ENCODE results near the gene PRR9.
"Not testable (repeated sequence)": the region's sequence is repeated elsewhere in the genome, so short reads cannot be mapped to it uniquely, and the experiment has no call there.

PRR9 gene

DNA sequence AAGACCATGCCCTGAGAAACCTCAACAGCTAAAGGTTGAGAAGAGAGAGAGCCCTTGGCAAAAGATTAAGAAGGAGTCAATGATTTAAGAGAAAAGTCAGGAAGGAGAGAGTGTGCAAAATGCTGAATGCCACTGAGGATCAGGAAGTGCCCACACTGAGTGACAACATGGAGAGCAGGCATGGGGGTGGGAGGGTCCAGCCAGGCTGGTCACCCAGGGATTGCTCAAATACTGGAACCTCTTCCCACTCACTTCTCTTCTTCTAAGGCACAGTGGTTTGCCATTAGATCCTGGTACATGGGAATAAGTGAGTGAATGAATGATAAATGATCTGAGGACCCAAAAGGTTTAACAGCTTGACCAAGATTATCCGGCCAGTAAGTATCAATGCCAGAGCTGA lies 11.1 kb downstream of the PRR9 start:
- Histone ChIP-seq H3K9me3 (ENCODE audit: control insufficient read depth, insufficient read depth, low read depth, low read length) (no peaks in the 10 kb centered on the region), H3K4me1 (ENCODE audit: control insufficient read depth, insufficient read depth, low read length) (no peaks in the 10 kb centered on the region), H3K4me3 (ENCODE audit: low read depth, low read length) (no peak overlapping the region), H3K27ac (ENCODE audit: extremely low read depth, low read depth, low read length) (no peak overlapping the region), H3K36me3 (ENCODE audit: control insufficient read depth in 2 of 2, insufficient read depth in 1 of 2, low read length in 2 of 2) (no peaks in the 10 kb centered on the region)
- ChIA-PET POLR2A (no interaction called here), CTCF (interaction anchor here (0.6 to 3.7 kb wide), 21 partner anchors 9 to 583 kb away, joined by 3 to 24 read pairs (median 5); no protein-coding TSS in a partner anchor)
- TF ChIP-seq, protein P1, sequence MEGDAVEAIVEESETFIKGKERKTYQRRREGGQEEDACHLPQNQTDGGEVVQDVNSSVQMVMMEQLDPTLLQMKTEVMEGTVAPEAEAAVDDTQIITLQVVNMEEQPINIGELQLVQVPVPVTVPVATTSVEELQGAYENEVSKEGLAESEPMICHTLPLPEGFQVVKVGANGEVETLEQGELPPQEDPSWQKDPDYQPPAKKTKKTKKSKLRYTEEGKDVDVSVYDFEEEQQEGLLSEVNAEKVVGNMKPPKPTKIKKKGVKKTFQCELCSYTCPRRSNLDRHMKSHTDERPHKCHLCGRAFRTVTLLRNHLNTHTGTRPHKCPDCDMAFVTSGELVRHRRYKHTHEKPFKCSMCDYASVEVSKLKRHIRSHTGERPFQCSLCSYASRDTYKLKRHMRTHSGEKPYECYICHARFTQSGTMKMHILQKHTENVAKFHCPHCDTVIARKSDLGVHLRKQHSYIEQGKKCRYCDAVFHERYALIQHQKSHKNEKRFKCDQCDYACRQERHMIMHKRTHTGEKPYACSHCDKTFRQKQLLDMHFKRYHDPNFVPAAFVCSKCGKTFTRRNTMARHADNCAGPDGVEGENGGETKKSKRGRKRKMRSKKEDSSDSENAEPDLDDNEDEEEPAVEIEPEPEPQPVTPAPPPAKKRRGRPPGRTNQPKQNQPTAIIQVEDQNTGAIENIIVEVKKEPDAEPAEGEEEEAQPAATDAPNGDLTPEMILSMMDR (tag by site-specific recombination; IDR thresholded peaks at IDR 0.05), result no peak
- TF ChIP-seq ZNF366 (tag by site-specific recombination; conservative IDR thresholded peaks at IDR 0.05) (no peak), ZNF747 (tag by site-specific recombination; IDR thresholded peaks at IDR 0.05) (no peak), ZNF404 (tag by site-specific recombination; IDR thresholded peaks at IDR 0.05) (no peak)
- TF ChIP-seq, protein P2, sequence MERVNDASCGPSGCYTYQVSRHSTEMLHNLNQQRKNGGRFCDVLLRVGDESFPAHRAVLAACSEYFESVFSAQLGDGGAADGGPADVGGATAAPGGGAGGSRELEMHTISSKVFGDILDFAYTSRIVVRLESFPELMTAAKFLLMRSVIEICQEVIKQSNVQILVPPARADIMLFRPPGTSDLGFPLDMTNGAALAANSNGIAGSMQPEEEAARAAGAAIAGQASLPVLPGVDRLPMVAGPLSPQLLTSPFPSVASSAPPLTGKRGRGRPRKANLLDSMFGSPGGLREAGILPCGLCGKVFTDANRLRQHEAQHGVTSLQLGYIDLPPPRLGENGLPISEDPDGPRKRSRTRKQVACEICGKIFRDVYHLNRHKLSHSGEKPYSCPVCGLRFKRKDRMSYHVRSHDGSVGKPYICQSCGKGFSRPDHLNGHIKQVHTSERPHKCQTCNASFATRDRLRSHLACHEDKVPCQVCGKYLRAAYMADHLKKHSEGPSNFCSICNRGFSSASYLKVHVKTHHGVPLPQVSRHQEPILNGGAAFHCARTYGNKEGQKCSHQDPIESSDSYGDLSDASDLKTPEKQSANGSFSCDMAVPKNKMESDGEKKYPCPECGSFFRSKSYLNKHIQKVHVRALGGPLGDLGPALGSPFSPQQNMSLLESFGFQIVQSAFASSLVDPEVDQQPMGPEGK (tag by site-specific recombination; IDR thresholded peaks at IDR 0.05), result no peak

DNA sequence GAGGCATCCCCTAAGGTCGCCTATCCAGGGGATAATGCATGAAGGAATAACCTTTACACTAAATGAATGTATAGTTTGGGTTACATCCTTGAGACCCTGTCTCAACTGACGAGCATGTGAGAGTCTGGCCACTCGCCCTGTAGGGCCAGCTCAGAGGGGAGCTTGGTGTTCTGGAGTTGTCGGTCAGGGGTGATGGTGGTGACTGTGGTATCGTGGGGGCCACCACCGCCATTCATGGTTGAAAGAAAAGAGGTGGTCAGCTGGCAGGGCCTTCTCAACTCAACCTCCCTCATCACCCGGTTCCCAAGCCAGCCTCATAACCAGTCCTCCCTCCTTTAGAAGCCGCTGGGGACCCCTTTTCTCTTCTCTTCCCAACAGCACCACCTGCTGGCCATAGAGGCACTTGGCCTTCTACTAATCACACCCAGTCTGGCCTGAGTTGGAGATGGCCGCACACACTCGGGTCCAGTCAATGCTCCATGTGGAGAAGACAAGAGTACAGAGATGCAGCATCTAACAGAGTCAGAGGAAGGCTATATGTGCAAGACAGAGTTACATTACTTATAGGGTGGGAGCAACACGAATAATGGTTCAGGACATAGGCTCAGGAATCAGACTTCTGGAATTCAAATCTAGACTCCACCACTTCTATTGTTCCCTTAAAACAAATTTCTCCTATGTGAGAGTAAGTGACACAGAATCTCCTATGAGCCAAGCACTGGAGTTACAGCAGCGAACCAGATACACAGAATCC lies 11.9 kb downstream of the PRR9 start:
- H3K9me3 ChIP-seq (ENCODE audit: control insufficient read depth, insufficient read depth, low read depth, low read length); H3K4me3 ChIP-seq (ENCODE audit: low read depth, low read length); POLR2A ChIA-PET; H3K27ac ChIP-seq (ENCODE audit: extremely low read depth, low read depth, low read length); H3K4me1 ChIP-seq (ENCODE audit: control insufficient read depth, insufficient read depth, low read length); H3K36me3 ChIP-seq (ENCODE audit: control insufficient read depth in 2 of 2, insufficient read depth in 1 of 2, low read length in 2 of 2): not testable (repeated sequence)
- CTCF ChIA-PET, result interaction anchor here (0.6 to 3.7 kb wide), 23 partner anchors 8 to 1759 kb away, joined by 3 to 24 read pairs (median 4); no protein-coding TSS in a partner anchor
- peak; percentile 35; the same call in 1 of the 2 replicates for TF ChIP-seq ZNF654 (tag by site-specific recombination; IDR thresholded peaks at IDR 0.05; ENCODE audit: low read depth)
- TF ChIP-seq, protein P1 (tag by site-specific recombination; IDR thresholded peaks at IDR 0.05), result 0 out of 2 replicates have a peak, but pooled peaks have one; percentile 15

DNA sequence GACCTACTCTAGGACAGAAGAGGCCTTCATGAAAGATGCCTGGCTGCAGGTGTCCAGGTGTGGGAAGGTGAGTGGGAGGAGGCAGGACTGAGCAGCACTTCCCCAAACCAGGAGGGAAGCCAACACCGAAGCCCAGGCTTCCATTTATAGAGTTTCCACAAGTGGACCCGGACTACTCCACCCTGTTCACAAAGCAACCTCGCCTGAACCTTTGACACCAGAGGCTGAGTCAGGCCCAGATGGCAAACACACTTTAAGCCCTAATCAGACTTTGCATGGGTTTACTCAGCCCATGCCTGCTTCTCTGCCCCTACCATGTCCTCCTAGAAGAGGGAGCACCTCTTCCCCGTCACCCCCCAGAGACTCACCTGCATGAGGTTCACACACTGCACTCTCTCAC lies 14.0 kb downstream of the PRR9 start:
- H3K9me3 ChIP-seq (ENCODE audit: control insufficient read depth, insufficient read depth, low read depth, low read length), result no peaks in the 10 kb centered on the region
- POLR2A ChIA-PET, result no interaction called here
- no peak overlapping the region for H3K4me3 ChIP-seq (ENCODE audit: low read depth, low read length)
- no peak for TF ChIP-seq ZNF837 (tag by site-specific recombination; IDR thresholded peaks at IDR 0.05)
- H3K36me3 ChIP-seq (ENCODE audit: control insufficient read depth in 2 of 2, insufficient read depth in 1 of 2, low read length in 2 of 2), result no peaks in the 10 kb centered on the region
- no peak overlapping the region for H3K27ac ChIP-seq (ENCODE audit: extremely low read depth, low read depth, low read length)
- CTCF ChIA-PET, result interaction anchor here (1.2 kb wide), 1 partner anchor 18 kb away, joined by 6 read pairs; no protein-coding TSS in a partner anchor
- H3K4me1 ChIP-seq (ENCODE audit: control insufficient read depth, insufficient read depth, low read length), result no peaks in the 10 kb centered on the region

DNA sequence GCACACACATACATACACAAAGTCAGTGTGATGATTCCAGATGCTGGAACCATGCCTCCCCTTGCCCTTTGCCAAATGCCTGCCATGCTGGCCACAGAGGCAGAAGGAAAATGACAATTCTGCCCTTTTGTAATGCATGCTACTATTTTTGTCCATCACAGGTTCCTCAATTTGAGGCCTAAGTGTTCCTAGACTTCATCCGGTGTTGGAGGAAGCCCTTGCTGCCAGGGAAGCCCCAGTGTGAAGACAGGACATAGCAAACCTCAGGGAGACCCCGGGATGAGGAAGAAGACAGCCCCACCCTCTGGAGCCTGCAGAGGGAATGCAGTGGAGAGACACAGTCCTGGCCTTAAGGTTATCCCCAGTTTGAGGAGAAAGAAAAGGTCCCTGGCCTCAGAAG lies 14.4 kb downstream of the PRR9 start:
- Histone ChIP-seq H3K27ac (ENCODE audit: extremely low read depth, low read depth, low read length) (no peak overlapping the region), H3K36me3 (ENCODE audit: control insufficient read depth in 2 of 2, insufficient read depth in 1 of 2, low read length in 2 of 2) (no peaks in the 10 kb centered on the region), H3K4me3 (ENCODE audit: low read depth, low read length) (no peak overlapping the region), H3K4me1 (ENCODE audit: control insufficient read depth, insufficient read depth, low read length) (no peaks in the 10 kb centered on the region), H3K9me3 (ENCODE audit: control insufficient read depth, insufficient read depth, low read depth, low read length) (no peaks in the 10 kb centered on the region)
- POLR2A ChIA-PET, result no interaction called here
- CTCF ChIA-PET, result no interaction called here
- no peak for TF ChIP-seq ZXDB (tag by site-specific recombination; IDR thresholded peaks at IDR 0.05)
- no peak for TF ChIP-seq ZNF830 (tag by site-specific recombination; IDR thresholded peaks at IDR 0.05; ENCODE audit: low read depth)
- no peak for TF ChIP-seq ZNF214 (tag by site-specific recombination; IDR thresholded peaks at IDR 0.05; ENCODE audit: borderline replicate concordance)
- TF ChIP-seq, protein P3, sequence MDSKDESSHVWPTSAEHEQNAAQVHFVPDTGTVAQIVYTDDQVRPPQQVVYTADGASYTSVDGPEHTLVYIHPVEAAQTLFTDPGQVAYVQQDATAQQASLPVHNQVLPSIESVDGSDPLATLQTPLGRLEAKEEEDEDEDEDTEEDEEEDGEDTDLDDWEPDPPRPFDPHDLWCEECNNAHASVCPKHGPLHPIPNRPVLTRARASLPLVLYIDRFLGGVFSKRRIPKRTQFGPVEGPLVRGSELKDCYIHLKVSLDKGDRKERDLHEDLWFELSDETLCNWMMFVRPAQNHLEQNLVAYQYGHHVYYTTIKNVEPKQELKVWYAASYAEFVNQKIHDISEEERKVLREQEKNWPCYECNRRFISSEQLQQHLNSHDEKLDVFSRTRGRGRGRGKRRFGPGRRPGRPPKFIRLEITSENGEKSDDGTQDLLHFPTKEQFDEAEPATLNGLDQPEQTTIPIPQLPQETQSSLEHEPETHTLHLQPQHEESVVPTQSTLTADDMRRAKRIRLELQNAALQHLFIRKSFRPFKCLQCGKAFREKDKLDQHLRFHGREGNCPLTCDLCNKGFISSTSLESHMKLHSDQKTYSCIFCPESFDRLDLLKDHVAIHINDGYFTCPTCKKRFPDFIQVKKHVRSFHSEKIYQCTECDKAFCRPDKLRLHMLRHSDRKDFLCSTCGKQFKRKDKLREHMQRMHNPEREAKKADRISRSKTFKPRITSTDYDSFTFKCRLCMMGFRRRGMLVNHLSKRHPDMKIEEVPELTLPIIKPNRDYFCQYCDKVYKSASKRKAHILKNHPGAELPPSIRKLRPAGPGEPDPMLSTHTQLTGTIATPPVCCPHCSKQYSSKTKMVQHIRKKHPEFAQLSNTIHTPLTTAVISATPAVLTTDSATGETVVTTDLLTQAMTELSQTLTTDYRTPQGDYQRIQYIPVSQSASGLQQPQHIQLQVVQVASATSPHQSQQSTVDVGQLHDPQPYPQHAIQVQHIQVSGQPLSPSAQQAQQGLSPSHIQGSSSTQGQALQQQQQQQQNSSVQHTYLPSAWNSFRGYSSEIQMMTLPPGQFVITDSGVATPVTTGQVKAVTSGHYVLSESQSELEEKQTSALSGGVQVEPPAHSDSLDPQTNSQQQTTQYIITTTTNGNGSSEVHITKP (tag by site-specific recombination; IDR thresholded peaks at IDR 0.05), result no peak
- TF ChIP-seq SCRT2 (tag by site-specific recombination; IDR thresholded peaks at IDR 0.05), result no peak
- no peak for TF ChIP-seq ZNF792 (tag by site-specific recombination; IDR thresholded peaks at IDR 0.05)
- TF ChIP-seq ZNF48 (tag by site-specific recombination; IDR thresholded peaks at IDR 0.05), result no peak
- no peak for TF ChIP-seq ZNF654 (tag by site-specific recombination; IDR thresholded peaks at IDR 0.05; ENCODE audit: low read depth)
- TF ChIP-seq ZNF624 (tag by site-specific recombination; IDR thresholded peaks at IDR 0.05), result no peak
- TF ChIP-seq ZNF133 (tag by site-specific recombination; IDR thresholded peaks at IDR 0.05), result no peak

All from HEK293 (cell line).